NCI-H460 (cell line): ENCODE data around the gene ENTPD1. TPM values are rescaled to one million over a fixed set of nuclear protein-coding genes. Genes with fewer than 3 reads are reported as not detected.
A peak's percentile ranks its signal among the peaks of the same experiment; 100 is the strongest.

Experiments
- DNase-seq: peaks from one replicate; pipeline ENCODE4 v3.0.0-alpha.2; 2016; ENCODE audit warnings: low read depth; ENCODE audit errors: extremely low read depth
- total RNA-seq: library from RNA; depleted of rRNA; stranded (reverse); fragments of >200 nt; shearing (Covaris generic); gene quantifications from 2 replicates; pipeline ENCODE4 v1.2.3, GENCODE V29; 2014

Gene ENTPD1
- total RNA-seq, 1 experiment from 2014 or later: not detected

- no peak for DNase-seq
These were observed 64.4 kb downstream of the ENTPD1 start for GRCh38 chr10:95820363-95820762.

- no peak for DNase-seq
These were observed 65.8 kb downstream of the ENTPD1 start for GRCh38 chr10:95821720-95822119.

GRCh38 chr10:95830044-95830443, 74.1 kb downstream of the ENTPD1 start:
- DNase-seq: no peak

- no peak for DNase-seq
These were observed 75.1 kb downstream of the ENTPD1 start for GRCh38 chr10:95831076-95831475.

GRCh38 chr10:95831515-95831914, 75.6 kb downstream of the ENTPD1 start:
- DNase-seq: no peak

DNA sequence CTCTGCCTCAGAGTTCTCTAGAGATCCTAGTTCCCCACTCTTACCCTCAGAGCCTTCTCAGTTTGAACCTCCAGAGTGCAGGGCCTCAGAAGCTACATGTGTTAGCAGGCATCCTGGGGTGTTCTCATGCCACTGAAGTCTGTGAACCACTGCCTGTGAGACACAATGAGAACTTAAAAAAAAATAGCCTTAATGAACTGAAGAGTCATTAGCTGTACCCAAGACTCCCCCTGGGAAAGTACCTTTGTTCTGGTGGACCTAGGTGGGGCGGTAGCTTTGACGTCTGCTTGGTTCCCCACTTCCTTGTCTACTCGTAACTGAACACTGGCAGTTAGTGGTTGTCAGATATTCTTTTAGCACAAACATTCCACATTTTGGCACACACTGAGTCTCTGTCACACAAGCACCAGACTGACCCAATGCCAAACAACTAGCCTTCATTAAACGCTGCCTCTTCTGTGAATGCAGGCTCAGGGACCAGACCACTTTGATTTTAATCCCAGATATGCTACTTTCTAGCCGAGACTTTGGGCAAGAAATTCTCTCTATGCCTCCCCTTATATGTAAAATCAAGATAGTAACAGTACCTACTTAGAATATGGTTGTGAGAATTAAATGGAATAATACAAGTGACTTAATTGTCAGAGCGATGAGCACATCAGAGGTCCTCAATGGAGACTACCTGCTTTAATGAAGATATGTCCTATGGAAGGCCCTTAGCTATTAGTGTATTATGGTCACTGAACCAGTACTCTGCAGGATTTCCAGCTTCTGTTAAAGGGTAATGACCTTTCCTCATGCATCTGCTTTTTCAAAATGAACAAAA, 76.5 kb downstream of the ENTPD1 start:
- no peak for DNase-seq

GRCh38 chr10:95833042-95833610, 77.2 kb downstream of the ENTPD1 start:
- DNase-seq: no peak

- DNase-seq: no peak
These were observed 78.4 kb downstream of the ENTPD1 start for GRCh38 chr10:95834406-95834805.

GRCh38 chr10:95835149-95835860, 79.3 kb downstream of the ENTPD1 start:
- DNase-seq: no peak

DNA sequence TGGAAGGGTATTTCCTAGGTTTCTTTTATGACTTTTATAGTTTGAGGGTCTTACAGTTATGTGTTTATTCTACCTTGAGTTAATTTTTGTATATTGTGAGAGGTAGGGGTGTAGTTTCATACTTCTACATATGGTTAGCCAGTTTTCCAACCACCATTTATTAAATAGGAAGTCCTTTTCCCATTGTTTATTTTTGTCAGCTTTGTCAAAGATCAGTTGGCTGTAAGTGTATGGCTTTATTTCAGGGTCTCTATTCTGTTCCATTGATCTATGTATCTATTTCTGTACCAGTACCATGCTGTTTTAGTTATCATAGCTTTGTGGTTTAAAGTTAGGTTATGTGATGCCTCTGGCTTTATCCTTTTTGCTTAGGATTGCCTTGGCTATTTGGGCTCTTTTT, 79.9 kb downstream of the ENTPD1 start:
- no peak for DNase-seq

DNA sequence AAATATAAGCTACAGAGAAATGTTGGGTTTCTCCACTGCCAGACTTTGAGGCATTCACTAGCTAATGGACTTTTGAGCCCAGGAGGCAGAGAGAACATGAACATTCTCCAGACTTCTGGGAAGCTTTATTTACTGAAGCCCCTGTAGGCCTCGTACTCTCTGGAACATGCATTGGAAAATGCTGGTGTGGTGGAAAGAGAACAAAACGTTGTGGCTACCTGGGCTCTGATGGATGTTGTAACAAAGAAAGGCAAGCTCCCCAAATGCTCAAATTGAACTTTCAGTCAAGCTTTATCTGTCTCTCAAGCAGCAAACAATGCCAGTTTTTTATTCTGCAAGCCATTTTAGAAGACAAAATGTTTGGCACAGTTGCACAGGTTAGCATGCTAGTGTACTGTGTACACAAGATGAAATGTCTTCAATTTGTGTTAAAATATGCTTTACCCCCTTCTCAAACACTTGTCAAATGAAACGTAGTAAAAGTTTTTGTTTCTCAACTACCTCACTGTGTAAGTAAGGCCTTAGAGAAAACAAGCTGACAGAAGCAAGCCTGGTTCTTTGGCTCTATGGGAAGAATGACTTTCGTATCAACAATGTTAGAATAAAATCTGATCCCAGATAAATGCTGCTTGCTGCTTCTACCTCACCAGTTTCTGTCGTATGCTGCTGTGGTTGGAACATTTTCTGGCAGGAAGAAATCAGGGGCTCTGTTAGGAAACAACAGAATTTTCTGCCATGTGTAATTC, 80.8 kb downstream of the ENTPD1 start:
- DNase-seq: no peak

GRCh38 chr10:95837356-95837776, 81.4 kb downstream of the ENTPD1 start:
- DNase-seq: no peak

GRCh38 chr10:95837783-95838182, 81.8 kb downstream of the ENTPD1 start:
- DNase-seq: no peak

DNA sequence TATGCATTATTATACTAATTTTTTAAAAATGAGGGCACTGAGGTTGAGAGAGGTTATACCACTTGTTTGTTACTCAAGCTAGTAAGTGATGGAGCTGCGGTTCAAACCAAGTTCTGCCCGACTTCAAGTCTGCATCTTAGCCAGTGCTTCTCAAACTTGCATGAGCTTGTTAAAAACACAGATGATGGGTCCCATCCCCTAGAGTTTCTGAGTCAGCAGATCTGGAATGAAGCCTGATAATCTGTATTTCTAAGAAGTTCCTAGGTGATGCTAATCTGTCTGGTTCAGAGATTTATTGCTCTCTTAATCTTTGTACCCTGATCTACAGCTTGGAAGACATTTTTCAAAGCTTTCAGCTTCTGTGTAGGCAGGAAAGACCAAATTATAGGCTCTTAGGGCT, 84.2 kb downstream of the ENTPD1 start:
- no peak for DNase-seq

GRCh38 chr10:95840681-95841080, 84.7 kb downstream of the ENTPD1 start:
- no peak for DNase-seq

- peak; percentile 65 for DNase-seq
These were observed 85.9 kb downstream of the ENTPD1 start for GRCh38 chr10:95841661-95842498.

DNA sequence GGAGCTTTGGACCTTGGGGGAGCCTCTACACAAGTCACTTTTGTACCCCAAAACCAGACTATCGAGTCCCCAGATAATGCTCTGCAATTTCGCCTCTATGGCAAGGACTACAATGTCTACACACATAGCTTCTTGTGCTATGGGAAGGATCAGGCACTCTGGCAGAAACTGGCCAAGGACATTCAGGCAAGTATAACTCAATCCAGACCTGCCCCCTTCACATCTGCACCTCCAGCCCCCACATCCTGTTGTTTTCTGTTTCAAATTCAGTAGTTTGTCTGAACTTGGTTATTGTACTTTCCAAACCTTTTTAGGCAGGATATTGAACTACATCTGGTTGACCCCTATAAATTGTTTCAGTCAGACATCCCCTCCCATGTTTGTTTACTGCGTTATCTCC, 89.4 kb downstream of the ENTPD1 start:
- DNase-seq: no peak

- DNase-seq: no peak
These were observed 91.0 kb downstream of the ENTPD1 start for GRCh38 chr10:95847007-95847406.

GRCh38 chr10:95848841-95849240, 92.9 kb downstream of the ENTPD1 start:
- no peak for DNase-seq

- DNase-seq: no peak
These were observed 94.8 kb downstream of the ENTPD1 start for GRCh38 chr10:95850791-95851190.
